ENCODE measurements around the gene PDZD2.

Gene PDZD2

DNA sequence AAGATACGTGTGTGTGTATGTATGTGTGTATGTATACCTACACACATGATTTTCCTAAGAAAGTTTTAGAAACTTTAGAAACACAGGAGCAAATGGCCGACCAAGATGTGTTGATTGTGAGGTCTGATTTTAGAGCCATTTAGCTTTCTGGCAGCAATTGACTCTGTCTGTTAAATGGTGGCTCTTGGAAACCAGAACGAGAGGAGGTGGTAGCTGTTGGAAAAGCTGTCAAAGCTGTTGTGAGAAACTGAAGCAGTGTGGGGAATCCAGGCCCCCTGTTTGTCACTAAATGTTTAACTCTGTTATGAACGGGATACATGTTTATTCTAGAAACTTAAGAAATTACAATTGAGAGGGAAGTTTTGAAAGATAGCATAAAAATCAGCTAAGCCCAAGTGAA is 443.8 kb downstream of the PDZD2 start:
- DNase-seq (ENCODE audit: extremely low read depth, low read depth) = no peak
- no peak overlapping the region for H3K4me3 ChIP-seq (replicated peaks; ENCODE audit: low read depth, low read length)
- TF ChIP-seq, protein P1, sequence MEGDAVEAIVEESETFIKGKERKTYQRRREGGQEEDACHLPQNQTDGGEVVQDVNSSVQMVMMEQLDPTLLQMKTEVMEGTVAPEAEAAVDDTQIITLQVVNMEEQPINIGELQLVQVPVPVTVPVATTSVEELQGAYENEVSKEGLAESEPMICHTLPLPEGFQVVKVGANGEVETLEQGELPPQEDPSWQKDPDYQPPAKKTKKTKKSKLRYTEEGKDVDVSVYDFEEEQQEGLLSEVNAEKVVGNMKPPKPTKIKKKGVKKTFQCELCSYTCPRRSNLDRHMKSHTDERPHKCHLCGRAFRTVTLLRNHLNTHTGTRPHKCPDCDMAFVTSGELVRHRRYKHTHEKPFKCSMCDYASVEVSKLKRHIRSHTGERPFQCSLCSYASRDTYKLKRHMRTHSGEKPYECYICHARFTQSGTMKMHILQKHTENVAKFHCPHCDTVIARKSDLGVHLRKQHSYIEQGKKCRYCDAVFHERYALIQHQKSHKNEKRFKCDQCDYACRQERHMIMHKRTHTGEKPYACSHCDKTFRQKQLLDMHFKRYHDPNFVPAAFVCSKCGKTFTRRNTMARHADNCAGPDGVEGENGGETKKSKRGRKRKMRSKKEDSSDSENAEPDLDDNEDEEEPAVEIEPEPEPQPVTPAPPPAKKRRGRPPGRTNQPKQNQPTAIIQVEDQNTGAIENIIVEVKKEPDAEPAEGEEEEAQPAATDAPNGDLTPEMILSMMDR (IDR thresholded peaks at IDR 0.05; ENCODE audit: low read depth, low read length, missing control alignments) = no peak

DNA sequence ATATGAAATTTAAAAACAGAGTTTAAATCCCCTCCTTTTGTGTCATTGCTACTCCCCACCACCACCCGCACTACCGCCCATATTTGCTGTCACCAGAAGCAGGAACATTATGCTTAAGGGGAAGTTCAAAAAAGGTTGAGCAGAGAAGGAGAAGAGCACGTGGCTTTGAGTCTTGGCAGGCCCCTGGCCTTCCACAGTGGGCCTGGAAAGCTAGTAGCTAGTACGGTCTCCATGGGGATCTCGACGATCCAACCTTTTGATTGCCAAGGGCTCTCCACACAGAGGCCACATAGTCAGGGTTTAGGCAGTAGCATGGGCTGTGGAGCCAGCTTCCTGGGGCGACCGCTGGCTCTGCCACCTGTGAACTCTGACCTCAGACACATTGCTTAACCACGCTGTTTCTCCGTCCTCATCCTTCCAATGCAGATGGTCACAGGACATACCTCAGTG is 445.1 kb downstream of the PDZD2 start:
- TF ChIP-seq, protein P1 (IDR thresholded peaks at IDR 0.05; ENCODE audit: low read depth, low read length, missing control alignments) = no peak
- no peak for DNase-seq (ENCODE audit: extremely low read depth, low read depth)

DNA sequence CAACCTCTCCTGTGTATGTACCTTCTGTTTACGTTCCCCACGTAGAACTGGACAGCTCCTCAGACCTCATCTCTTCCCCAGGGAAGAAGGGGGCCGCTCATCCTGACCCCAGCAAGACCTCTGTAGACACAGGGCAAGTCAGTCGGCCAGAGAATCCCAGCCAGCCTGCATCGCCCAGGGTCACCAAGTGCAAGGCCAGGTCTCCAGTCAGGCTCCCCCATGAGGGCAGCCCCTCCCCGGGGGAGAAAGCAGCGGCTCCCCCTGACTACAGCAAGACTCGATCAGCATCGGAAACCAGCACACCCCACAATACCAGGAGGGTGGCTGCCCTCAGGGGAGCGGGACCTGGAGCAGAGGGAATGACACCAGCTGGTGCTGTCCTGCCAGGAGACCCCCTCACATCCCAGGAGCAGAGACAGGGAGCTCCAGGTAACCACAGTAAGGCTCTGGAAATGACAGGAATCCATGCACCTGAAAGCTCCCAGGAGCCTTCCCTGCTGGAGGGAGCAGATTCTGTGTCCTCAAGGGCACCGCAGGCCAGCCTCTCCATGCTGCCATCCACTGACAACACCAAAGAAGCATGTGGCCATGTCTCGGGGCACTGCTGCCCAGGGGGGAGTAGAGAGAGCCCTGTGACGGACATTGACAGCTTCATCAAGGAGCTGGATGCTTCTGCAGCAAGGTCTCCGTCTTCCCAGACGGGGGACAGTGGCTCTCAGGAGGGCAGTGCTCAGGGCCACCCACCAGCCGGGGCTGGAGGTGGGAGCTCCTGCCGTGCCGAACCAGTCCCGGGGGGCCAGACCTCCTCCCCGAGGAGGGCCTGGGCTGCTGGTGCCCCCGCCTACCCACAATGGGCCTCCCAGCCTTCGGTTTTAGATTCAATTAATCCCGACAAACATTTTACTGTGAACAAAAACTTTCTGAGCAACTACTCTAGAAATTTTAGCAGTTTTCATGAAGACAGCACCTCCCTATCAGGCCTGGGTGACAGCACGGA is 448.5 kb downstream of the PDZD2 start:
- TF ChIP-seq, protein P1 (IDR thresholded peaks at IDR 0.05; ENCODE audit: low read depth, low read length, missing control alignments) = no peak
- no peak for DNase-seq (ENCODE audit: extremely low read depth, low read depth)
- no peak overlapping the region for H3K4me3 ChIP-seq (replicated peaks; ENCODE audit: low read depth, low read length)

More for the DNA sequence above, 445.1 kb downstream of the PDZD2 start:
- H3K4me3 ChIP-seq (replicated peaks; ENCODE audit: low read depth, low read length) = no peak overlapping the region

DNA sequence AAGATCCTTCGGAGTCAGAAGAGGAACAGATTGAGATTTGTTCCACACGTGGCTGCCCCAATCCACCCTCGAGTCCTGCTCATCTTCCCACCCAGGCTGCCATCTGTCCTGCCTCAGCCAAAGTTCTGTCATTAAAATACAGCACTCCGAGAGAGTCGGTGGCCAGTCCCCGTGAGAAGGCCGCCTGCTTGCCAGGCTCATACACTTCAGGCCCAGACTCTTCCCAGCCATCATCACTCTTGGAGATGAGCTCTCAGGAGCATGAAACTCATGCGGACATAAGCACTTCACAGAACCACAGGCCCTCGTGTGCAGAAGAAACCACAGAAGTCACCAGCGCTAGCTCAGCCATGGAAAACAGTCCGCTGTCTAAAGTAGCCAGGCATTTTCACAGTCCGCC is 449.3 kb downstream of the PDZD2 start:
- H3K4me3 ChIP-seq (replicated peaks; ENCODE audit: low read depth, low read length) = no peak overlapping the region
- TF ChIP-seq, protein P1 (IDR thresholded peaks at IDR 0.05; ENCODE audit: low read depth, low read length, missing control alignments) = no peak
- no peak for DNase-seq (ENCODE audit: extremely low read depth, low read depth)

DNA sequence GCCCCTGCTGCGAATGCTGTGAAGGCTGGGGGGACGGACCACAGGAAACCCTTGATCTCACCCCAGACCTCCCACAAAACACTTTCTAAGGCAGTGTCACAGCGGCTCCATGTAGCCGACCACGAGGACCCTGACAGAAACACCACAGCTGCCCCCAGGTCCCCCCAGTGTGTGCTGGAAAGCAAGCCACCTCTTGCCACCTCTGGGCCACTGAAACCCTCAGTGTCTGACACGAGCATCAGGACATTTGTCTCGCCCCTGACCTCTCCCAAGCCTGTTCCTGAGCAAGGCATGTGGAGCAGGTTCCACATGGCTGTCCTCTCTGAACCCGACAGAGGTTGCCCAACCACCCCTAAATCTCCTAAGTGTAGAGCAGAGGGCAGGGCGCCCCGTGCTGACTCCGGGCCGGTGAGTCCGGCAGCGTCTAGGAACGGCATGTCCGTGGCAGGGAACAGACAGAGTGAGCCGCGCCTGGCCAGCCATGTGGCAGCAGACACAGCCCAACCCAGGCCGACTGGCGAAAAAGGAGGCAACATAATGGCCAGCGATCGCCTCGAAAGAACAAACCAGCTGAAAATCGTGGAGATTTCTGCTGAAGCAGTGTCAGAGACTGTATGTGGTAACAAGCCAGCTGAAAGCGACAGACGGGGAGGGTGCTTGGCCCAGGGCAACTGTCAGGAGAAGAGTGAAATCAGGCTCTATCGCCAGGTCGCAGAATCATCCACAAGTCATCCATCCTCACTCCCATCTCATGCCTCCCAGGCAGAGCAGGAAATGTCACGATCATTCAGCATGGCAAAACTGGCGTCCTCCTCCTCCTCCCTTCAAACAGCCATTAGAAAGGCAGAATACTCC is 450.4 kb downstream of the PDZD2 start:
- no peak overlapping the region for H3K4me3 ChIP-seq (replicated peaks; ENCODE audit: low read depth, low read length)
- DNase-seq (ENCODE audit: extremely low read depth, low read depth) = no peak
- TF ChIP-seq, protein P1 (IDR thresholded peaks at IDR 0.05; ENCODE audit: low read depth, low read length, missing control alignments) = no peak

DNA sequence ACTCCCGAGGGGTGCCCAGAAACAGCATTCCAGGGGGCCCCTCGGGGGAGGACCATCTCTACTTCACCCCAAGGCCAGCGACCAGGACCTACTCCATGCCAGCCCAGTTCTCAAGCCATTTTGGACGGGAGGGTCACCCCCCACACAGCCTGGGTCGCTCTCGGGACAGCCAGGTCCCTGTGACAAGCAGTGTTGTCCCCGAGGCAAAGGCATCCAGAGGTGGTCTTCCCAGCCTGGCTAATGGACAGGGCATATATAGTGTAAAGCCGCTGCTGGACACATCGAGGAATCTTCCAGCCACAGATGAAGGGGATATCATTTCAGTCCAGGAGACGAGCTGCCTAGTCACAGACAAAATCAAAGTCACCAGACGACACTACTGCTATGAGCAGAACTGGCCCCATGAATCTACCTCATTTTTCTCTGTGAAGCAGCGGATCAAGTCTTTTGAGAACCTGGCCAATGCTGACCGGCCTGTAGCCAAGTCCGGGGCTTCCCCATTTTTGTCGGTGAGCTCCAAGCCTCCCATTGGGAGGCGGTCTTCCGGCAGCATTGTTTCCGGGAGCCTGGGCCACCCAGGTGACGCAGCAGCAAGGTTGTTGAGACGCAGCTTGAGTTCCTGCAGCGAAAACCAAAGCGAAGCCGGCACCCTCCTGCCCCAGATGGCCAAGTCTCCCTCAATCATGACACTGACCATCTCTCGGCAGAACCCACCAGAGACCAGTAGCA is 451.3 kb downstream of the PDZD2 start:
- H3K4me3 ChIP-seq (replicated peaks; ENCODE audit: low read depth, low read length) = no peak overlapping the region
- no peak for DNase-seq (ENCODE audit: extremely low read depth, low read depth)
- TF ChIP-seq, protein P1 (IDR thresholded peaks at IDR 0.05; ENCODE audit: low read depth, low read length, missing control alignments) = no peak
